ENCODE measurements around the gene ACD.

DNA sequence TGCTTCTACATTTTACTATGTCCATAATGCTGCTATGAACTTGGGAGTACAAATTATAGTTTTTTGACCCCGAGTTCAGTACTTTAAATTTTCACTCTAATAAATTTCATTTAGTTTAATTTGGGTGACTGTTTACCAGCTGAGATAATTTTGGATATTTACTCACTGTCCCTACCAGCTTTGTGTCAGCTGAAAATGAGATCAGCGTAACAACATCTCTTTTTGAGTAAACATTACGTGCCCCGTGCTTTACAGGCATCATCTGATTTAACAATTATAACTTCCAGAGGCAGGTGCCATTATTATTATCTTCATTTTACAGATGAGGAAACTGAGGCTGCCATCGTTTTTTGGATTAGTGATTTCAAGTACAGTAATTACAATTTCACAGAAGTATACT, 44.0 kb upstream of the ACD start:
- TF ChIP-seq, protein P1, sequence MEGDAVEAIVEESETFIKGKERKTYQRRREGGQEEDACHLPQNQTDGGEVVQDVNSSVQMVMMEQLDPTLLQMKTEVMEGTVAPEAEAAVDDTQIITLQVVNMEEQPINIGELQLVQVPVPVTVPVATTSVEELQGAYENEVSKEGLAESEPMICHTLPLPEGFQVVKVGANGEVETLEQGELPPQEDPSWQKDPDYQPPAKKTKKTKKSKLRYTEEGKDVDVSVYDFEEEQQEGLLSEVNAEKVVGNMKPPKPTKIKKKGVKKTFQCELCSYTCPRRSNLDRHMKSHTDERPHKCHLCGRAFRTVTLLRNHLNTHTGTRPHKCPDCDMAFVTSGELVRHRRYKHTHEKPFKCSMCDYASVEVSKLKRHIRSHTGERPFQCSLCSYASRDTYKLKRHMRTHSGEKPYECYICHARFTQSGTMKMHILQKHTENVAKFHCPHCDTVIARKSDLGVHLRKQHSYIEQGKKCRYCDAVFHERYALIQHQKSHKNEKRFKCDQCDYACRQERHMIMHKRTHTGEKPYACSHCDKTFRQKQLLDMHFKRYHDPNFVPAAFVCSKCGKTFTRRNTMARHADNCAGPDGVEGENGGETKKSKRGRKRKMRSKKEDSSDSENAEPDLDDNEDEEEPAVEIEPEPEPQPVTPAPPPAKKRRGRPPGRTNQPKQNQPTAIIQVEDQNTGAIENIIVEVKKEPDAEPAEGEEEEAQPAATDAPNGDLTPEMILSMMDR (IDR thresholded peaks at IDR 0.05), result no peak
- TF ChIP-seq POLR2A (IDR thresholded peaks at IDR 0.05) (no peak), EP300 (IDR thresholded peaks at IDR 0.05) (no peak), POLR2AphosphoS5 (IDR thresholded peaks at IDR 0.05) (no peak)

Data from gastroesophageal sphincter (tissue), 3 donors.